RWPE2 (cell line): ENCODE results near the gene SPINT2.

Experiments
- ATAC-seq: fragments of 200-7000 bp; cut with Tn5 transposase; 3 replicates; pipeline ENCODE4 v1.9.1; 2021; ENCODE audit warnings: low read depth
- DNase-seq: peaks from one replicate; pipeline ENCODE4 v3.0.0-alpha.2; 2020; ENCODE audit warnings: low spot score
- H3K27ac ChIP-seq: fragments of 450-650 bp; 2 replicates; pipeline ENCODE4 v1.5.1; 2017; ENCODE audit warnings: mild to moderate bottlenecking; ENCODE audit not compliant: poor library complexity, severe bottlenecking
- H3K27me3 ChIP-seq: fragments of 250-450 bp; sonication (Bioruptor Pico); 2 replicates; pipeline ENCODE4 v1.5.1; 2021; ENCODE audit warnings: mild to moderate bottlenecking, moderate library complexity; ENCODE audit not compliant: insufficient read depth, poor library complexity, severe bottlenecking
- H3K36me3 ChIP-seq: fragments of 250-450 bp; sonication (Bioruptor Pico); 2 replicates; pipeline ENCODE4 v1.5.1; 2020; ENCODE audit warnings: low read depth, mild to moderate bottlenecking, moderate library complexity
- H3K4me1 ChIP-seq: fragments of 250-450 bp; sonication (Bioruptor Pico); 2 replicates; pipeline ENCODE4 v1.5.1; 2021; ENCODE audit warnings: mild to moderate bottlenecking, moderate library complexity; ENCODE audit not compliant: insufficient read depth, poor library complexity, severe bottlenecking
- H3K4me3 ChIP-seq: fragments of 250-450 bp; sonication (Bioruptor Pico); 2 replicates; pipeline ENCODE4 v1.5.1; 2021; ENCODE audit warnings: mild to moderate bottlenecking, moderate library complexity; ENCODE audit not compliant: severe bottlenecking
- H3K9me3 ChIP-seq: fragments of 250-450 bp; sonication (Bioruptor Pico); 2 replicates; pipeline ENCODE4 v1.5.1; 2021; ENCODE audit warnings: mild to moderate bottlenecking, moderate library complexity; ENCODE audit not compliant: severe bottlenecking
- TF ChIP-seq, protein P1 (sequence below): fragments of 450-650 bp; IDR thresholded peaks from one replicate; pipeline ENCODE4 v1.5.1; 2017; ENCODE audit warnings: mild to moderate bottlenecking, moderate library complexity; ENCODE audit not compliant: poor library complexity, severe bottlenecking

SPINT2 gene, protein sequence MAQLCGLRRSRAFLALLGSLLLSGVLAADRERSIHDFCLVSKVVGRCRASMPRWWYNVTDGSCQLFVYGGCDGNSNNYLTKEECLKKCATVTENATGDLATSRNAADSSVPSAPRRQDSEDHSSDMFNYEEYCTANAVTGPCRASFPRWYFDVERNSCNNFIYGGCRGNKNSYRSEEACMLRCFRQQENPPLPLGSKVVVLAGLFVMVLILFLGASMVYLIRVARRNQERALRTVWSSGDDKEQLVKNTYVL

DNA sequence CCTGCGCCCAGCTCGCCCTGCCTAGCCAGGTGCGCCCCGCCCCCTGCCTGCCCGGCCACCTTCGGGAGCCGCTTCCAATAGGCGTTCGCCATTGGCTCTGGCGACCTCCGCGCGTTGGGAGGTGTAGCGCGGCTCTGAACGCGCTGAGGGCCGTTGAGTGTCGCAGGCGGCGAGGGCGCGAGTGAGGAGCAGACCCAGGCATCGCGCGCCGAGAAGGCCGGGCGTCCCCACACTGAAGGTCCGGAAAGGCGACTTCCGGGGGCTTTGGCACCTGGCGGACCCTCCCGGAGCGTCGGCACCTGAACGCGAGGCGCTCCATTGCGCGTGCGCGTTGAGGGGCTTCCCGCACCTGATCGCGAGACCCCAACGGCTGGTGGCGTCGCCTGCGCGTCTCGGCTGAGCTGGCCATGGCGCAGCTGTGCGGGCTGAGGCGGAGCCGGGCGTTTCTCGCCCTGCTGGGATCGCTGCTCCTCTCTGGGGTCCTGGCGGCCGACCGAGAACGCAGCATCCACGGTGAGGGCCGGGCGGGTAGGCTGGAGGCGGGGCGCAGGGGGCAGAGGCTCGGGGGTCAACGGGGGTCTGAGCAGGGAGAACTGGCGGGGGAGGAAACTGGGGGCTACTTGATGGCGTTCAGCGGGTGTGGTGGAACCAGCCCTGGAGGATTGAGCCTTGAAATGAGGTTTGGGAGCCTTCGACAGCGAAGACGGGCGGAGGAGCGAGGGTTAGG lies at the start of gene SPINT2:
SPINT2 (plus strand) TSS at position 88 of the 727 bp plus-strand sequence; CDS start at position 408, 320 bp downstream.
- H3K27me3 ChIP-seq: no peaks in the 10 kb centered on the region
- TF ChIP-seq, protein P1, sequence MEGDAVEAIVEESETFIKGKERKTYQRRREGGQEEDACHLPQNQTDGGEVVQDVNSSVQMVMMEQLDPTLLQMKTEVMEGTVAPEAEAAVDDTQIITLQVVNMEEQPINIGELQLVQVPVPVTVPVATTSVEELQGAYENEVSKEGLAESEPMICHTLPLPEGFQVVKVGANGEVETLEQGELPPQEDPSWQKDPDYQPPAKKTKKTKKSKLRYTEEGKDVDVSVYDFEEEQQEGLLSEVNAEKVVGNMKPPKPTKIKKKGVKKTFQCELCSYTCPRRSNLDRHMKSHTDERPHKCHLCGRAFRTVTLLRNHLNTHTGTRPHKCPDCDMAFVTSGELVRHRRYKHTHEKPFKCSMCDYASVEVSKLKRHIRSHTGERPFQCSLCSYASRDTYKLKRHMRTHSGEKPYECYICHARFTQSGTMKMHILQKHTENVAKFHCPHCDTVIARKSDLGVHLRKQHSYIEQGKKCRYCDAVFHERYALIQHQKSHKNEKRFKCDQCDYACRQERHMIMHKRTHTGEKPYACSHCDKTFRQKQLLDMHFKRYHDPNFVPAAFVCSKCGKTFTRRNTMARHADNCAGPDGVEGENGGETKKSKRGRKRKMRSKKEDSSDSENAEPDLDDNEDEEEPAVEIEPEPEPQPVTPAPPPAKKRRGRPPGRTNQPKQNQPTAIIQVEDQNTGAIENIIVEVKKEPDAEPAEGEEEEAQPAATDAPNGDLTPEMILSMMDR: no peak
- ATAC-seq (peak; percentile 73), DNase-seq (peak; percentile 96)
- H3K27ac ChIP-seq: peak within 1 kb of the TSS; percentile 87
- H3K9me3 ChIP-seq: no peaks in the 10 kb centered on the region
- peak within 1 kb of the TSS; percentile 68 for H3K4me3 ChIP-seq
- peaks cover 26% of the 10 kb centered on the region for H3K4me1 ChIP-seq
- no peaks in the 10 kb centered on the region; the same call in 1 of the 2 replicates for H3K36me3 ChIP-seq

DNA sequence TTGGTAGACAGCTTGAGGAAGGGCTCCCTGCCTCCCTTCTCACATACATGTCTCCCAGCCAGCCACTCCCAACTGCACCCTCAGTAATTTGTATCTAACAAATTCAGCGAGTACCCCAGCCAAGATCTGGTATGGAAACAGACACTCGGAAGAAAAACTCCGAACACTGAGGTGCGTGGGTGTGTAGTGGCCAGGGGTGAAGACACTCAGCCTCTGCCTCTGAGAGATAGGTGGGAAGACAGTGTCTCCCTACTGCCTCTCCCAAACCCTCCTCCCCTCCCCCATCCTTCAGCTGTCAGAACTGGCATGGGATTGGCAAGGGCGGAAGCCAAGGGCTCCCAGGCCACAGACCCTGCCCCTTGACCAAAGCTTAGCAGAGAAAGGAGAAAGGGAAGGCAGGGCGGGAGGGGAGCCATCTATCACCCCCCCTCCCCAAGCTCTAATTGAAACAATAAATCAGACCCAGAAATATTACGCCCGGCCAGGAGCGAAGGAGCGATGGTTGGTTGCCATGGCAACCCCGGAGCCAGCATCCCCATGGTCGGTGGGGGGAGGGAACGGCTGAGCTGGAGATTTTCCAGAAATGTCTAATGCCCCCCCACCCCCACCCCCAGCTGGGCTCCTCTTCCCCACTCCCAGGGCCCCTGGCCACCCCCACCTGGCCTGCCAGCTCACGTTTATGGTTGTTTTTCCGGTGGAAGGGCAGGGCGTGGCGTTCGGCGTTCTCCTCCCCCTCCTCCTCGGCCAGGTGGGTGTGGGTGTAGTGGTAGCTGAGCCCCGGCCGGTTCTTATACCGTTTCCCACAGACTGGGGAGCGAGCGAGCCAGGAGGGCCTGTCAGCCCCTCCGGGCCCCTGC lies 47.4 kb upstream of the SPINT2 start:
- no peaks in the 10 kb centered on the region for H3K27me3 ChIP-seq
- no peak overlapping the region for H3K27ac ChIP-seq
- H3K36me3 ChIP-seq: peaks cover 4% of the 10 kb centered on the region
- H3K4me1 ChIP-seq: no peaks in the 10 kb centered on the region
- no peaks in the 10 kb centered on the region for H3K9me3 ChIP-seq
- ATAC-seq (no peak), DNase-seq (no peak)
- TF ChIP-seq, protein P1: no peak
- H3K4me3 ChIP-seq: no peak overlapping the region

DNA sequence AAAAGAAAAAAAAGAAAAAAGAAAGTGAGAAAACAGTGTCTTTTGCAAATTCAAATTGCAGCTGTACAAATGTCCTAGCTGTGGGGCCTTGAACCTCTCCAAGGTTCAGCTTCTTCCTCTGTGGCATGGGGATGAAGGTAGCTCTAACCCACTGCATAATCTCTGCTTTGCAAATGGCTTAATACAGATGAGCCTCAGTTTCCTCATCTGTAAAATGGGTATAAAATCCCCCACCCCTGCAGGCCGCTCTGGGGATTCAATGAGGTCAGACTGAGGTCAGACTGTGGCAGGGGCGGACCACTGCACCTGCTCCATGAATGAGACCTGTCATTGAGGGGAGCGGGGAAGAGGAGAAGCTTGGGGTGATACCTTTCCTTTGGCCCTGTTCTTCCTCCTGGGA lies 46.2 kb upstream of the SPINT2 start:
- TF ChIP-seq, protein P1: no peak
- DNase-seq: no peak
- Histone ChIP-seq H3K4me3 (no peak overlapping the region), H3K27ac (no peak overlapping the region), H3K4me1 (no peaks in the 10 kb centered on the region), H3K9me3 (no peaks in the 10 kb centered on the region), H3K36me3 (peaks cover 4% of the 10 kb centered on the region), H3K27me3 (no peaks in the 10 kb centered on the region)
- no peak for ATAC-seq

DNA sequence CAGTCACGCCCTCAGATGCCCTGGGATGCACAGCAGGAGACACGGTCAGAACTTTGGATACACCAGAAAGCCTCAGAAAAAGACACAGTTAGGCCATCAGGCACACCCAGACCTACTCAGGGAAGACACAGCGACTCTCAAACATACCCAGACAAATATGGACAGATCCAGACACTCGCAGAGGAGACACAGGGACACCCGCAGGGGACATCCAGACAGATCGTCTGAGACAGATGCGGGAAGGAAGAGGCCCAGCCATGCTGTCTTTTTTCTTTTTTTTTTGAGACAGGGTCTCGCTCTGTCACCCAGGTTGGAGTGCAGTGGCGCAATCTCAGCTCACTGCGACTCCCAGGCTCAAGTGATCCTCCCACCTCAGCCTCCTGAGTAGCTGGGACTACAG lies 45.2 kb upstream of the SPINT2 start:
- ATAC-seq (no peak), DNase-seq (no peak)
- H3K4me3 ChIP-seq: no peak overlapping the region
- TF ChIP-seq, protein P1: no peak
- H3K9me3 ChIP-seq: no peaks in the 10 kb centered on the region
- H3K27me3 ChIP-seq: no peaks in the 10 kb centered on the region
- peaks cover 4% of the 10 kb centered on the region for H3K36me3 ChIP-seq
- H3K4me1 ChIP-seq: no peaks in the 10 kb centered on the region
- H3K27ac ChIP-seq: no peak overlapping the region
